ENCODE data around the gene LRRC63.

LRRC63 gene

DNA sequence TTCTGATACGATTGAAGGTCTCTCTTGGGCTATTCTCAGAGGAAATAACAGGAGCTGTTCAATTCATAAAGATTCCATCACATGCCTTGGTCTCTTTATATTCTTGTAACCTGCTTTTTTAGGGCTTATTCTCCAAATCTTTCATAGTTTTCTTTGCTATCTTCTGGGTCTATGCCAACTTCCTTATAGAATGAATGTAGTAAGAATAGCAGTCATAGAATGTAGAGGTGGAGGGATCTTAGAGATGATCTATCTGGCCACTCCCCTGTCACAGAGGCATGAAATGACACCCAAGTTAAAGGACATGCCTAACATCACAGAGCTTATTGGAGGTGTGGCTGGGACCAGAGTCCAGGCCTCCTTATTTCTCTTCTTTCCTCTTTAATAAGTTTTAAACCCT lies 42.9 kb upstream of the LRRC63 start:
- peak overlapping the region; percentile 58; the same call in 1 of the 2 replicates for H3K27ac ChIP-seq
- TF ChIP-seq ZFX (IDR thresholded peaks at IDR 0.05) = no peak

DNA sequence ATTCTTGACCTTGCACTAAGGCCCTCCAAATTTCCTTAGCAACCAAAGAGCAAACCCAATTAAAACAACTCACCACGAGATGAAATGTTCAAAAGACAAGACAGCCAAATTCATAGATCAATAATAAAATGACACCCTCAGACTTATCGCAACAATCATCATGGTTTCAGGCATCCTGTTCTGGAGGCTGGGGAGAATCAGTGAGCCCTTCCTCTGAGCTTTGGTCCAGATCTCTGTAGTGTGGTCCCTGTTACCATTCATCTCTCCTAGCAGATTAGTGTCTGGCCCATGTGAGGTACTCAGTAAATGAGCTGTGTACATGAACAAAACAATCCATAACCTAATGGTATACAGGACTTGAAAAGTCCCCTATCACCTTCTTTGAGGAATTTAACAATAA lies 42.0 kb upstream of the LRRC63 start:
- TF ChIP-seq, protein P1, sequence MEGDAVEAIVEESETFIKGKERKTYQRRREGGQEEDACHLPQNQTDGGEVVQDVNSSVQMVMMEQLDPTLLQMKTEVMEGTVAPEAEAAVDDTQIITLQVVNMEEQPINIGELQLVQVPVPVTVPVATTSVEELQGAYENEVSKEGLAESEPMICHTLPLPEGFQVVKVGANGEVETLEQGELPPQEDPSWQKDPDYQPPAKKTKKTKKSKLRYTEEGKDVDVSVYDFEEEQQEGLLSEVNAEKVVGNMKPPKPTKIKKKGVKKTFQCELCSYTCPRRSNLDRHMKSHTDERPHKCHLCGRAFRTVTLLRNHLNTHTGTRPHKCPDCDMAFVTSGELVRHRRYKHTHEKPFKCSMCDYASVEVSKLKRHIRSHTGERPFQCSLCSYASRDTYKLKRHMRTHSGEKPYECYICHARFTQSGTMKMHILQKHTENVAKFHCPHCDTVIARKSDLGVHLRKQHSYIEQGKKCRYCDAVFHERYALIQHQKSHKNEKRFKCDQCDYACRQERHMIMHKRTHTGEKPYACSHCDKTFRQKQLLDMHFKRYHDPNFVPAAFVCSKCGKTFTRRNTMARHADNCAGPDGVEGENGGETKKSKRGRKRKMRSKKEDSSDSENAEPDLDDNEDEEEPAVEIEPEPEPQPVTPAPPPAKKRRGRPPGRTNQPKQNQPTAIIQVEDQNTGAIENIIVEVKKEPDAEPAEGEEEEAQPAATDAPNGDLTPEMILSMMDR (conservative IDR thresholded peaks at IDR 0.05) = no peak
- TF ChIP-seq ZFX (IDR thresholded peaks at IDR 0.05) = no peak
- H3K27ac ChIP-seq = peak overlapping the region; percentile 39

DNA sequence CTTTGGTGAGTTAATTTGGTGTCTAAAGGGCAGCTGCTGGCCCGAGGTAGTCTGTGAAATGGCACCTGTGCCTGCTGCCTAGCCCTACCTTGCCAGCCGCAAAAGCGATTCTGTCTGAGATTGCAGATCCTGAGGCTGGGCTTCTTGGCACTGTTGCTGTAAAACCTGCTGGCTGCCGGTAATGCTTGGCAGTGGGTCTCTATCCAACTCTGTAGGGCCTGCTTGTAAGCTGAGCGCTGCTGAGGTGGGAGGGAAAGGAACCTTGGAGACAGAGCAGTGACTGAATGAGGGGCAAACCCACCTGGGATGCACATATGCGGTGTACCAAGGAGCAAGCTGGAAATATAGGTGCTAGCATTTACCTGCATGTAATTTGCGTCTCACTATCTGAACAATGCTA lies 41.5 kb upstream of the LRRC63 start:
- no peak for TF ChIP-seq ZFX (IDR thresholded peaks at IDR 0.05)
- TF ChIP-seq, protein P1 (conservative IDR thresholded peaks at IDR 0.05) = no peak
- H3K27ac ChIP-seq = no peak overlapping the region

DNA sequence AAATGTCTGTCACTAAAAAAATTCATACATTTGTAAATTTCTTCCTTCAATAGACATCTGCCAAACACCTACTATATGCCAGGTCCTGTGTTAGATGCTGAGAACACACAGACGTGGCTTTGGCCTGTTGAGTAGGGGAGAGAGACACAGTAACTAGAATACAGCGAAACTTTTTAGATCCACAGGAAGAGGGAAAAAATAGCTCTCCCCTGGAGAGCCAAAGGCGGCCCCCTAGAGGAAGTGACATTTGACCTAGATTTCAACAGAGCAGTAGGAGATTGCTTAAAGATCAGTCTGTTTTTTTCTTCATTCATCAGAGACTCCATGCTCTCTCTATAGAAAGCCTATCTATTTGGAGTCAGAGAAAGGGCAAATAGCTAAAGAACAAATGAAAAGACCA lies 41.0 kb upstream of the LRRC63 start:
- TF ChIP-seq, protein P1 (conservative IDR thresholded peaks at IDR 0.05) = no peak
- TF ChIP-seq ZFX (IDR thresholded peaks at IDR 0.05) = no peak
- H3K27ac ChIP-seq = no peak overlapping the region

DNA sequence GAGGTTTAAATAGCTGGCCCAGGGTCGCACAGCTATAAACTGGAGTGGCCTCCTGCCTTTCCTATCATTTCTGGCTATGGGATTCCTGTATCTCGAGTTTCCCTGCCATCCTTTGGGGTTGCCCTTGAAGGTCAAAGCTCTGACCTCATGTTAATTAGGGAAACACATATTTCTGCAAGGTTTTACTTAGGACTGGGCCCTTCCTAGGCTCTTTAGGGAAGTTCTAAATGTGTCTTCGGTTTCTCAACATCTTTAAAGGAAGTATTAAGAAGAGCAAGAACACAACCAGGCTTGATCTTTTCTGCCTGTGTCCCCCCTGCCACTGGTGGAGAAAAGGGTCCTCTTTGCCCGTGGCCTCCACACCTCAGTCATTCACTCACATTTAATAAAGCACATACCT lies 40.5 kb upstream of the LRRC63 start:
- no peak overlapping the region for H3K27ac ChIP-seq
- no peak for TF ChIP-seq ZFX (IDR thresholded peaks at IDR 0.05)
- TF ChIP-seq, protein P1 (conservative IDR thresholded peaks at IDR 0.05) = no peak

DNA sequence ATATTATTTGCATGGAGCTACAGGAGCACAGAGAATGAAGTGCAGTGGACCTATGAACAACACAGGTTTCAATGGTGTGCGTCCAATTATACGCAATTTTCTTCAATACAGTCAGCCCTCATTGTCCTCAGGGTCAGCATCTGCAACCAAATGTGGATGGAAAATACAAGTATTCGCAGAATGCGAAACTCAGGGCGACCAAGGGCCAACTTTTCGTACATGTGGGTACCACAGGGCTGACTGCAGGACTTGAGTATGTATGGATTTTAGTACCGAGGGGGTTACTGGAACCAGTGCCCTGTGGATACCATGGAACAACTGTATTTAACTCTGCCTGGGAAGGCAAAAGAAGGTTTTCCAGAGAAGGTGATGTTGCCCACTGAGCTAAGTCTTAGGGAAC lies 40.0 kb upstream of the LRRC63 start:
- H3K27ac ChIP-seq = no peak overlapping the region
- no peak for TF ChIP-seq ZFX (IDR thresholded peaks at IDR 0.05)
- TF ChIP-seq, protein P1 (conservative IDR thresholded peaks at IDR 0.05) = no peak

DNA sequence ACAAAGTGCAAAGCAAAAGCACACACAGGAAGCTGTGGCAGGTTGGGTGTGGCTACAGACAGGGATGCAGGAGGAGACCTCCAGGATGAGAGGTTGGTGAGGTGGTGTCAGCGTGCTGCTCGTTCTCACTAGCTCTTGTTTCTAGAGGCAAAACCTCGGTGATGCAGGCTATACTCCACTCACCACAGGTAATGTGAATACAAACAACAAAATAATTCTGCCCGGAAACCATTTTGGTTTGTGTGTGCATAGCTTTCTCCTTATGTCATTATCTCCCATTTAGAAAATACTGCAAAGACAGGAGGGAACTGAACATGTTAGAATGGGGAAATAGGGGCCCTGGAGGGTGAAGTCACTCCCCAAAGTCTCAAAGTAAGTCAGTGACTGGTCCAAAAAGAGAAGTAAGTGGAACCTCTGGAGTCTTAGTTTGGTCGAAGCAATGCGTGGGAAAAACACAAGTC lies 39.2 kb upstream of the LRRC63 start:
- TF ChIP-seq ZFX (IDR thresholded peaks at IDR 0.05) = no peak
- TF ChIP-seq, protein P1 (conservative IDR thresholded peaks at IDR 0.05) = no peak
- H3K27ac ChIP-seq = no peak overlapping the region

DNA sequence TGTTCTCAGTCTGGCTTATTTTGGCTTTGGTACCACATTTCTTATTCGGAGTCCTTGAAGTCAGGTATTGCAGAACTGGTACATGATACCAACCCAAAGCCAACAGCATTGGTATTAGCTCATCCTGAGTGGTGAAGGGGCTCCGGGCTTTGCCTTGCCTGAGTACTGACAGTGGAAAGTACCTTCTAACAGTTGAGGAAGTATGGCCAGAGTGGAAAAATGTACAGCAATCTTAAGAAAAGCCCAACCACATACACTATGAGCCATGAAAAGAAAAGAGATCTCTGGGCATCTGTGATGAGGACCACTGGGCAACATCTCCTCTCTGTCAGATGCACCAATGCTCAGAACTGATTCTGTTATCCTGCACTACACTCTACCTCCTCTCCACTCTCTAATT lies 38.1 kb upstream of the LRRC63 start:
- TF ChIP-seq, protein P1 (conservative IDR thresholded peaks at IDR 0.05) = no peak
- TF ChIP-seq ZFX (IDR thresholded peaks at IDR 0.05) = no peak
- H3K27ac ChIP-seq = no peak overlapping the region
